Neural crest cell (in vitro differentiated cells): ENCODE results near the gene CELSR3. TPM values are rescaled to one million over a fixed set of nuclear protein-coding genes. Genes with fewer than 3 reads are reported as not detected.
A peak's percentile ranks its signal among the peaks of the same experiment; 100 is the strongest.

Experiments
- DNase-seq: peaks from one replicate; pipeline ENCODE4 v3.0.0; 2021; ENCODE audit warnings: low read depth, mixed read lengths, low spot score
- H3K27ac Mint-ChIP-seq: one replicate; pipeline ENCODE4 v1.8.0; 2021; ENCODE audit warnings: mild to moderate bottlenecking, mixed read lengths; ENCODE audit not compliant: unreplicated experiment
- H3K27me3 Mint-ChIP-seq: 2 replicates; pipeline ENCODE4 v1.8.0; 2021; ENCODE audit warnings: low read depth, mild to moderate bottlenecking, mixed read lengths
- H3K36me3 Mint-ChIP-seq: 2 replicates; pipeline ENCODE4 v1.8.0; 2021; ENCODE audit warnings: low read depth, mild to moderate bottlenecking, mixed read lengths
- H3K4me1 Mint-ChIP-seq: 2 replicates; pipeline ENCODE4 v1.8.0; 2021; ENCODE audit warnings: mixed read lengths
- H3K4me3 Mint-ChIP-seq: one replicate; pipeline ENCODE4 v1.8.0; 2021; ENCODE audit warnings: mild to moderate bottlenecking, mixed read lengths
- H3K9me3 Mint-ChIP-seq: 2 replicates; pipeline ENCODE4 v1.8.0; 2021; ENCODE audit warnings: mixed read lengths
- CTCF ChIP-seq: fragments of 200-600 bp; sonication (generic); conservative IDR thresholded peaks from 2 replicates; pipeline ENCODE4 v1.5.0; 2021; ENCODE audit warnings: antibody characterized with exemption, mild to moderate bottlenecking
- total RNA-seq: library from RNA; stranded (reverse); gene quantifications from 2 replicates; pipeline ENCODE4 v1.2.1, GENCODE V29; 2021

The CELSR3 gene
- total RNA-seq, 1 donor from 2014 or later = 27.2 TPM

GRCh38 chr3:48617559-48617958 lies 45.1 kb downstream of the CELSR3 start:
- Mint-ChIP-seq H3K27ac (no peak overlapping the region), H3K4me1 (peaks cover 3% of the 10 kb centered on the region), H3K4me3 (no peak overlapping the region), H3K9me3 (peaks cover 2% of the 10 kb centered on the region), H3K36me3 (peaks cover 13% of the 10 kb centered on the region), H3K27me3 (no peaks in the 10 kb centered on the region)
- DNase-seq = no peak
- no peak for TF ChIP-seq CTCF

GRCh38 chr3:48614044-48614443 lies 48.6 kb downstream of the CELSR3 start:
- peaks cover 6% of the 10 kb centered on the region for H3K27me3 Mint-ChIP-seq
- H3K36me3 Mint-ChIP-seq = peaks cover 13% of the 10 kb centered on the region
- H3K9me3 Mint-ChIP-seq = peaks cover 2% of the 10 kb centered on the region
- no peak for TF ChIP-seq CTCF
- H3K4me3 Mint-ChIP-seq = peak overlapping the region; percentile 50
- H3K4me1 Mint-ChIP-seq = peaks cover 9% of the 10 kb centered on the region
- no peak overlapping the region for H3K27ac Mint-ChIP-seq
- no peak for DNase-seq

- Mint-ChIP-seq H3K27ac (no peak overlapping the region), H3K36me3 (peaks cover 9% of the 10 kb centered on the region), H3K4me3 (peak overlapping the region; percentile 68), H3K4me1 (peaks cover 20% of the 10 kb centered on the region), H3K9me3 (no peaks in the 10 kb centered on the region), H3K27me3 (peaks cover 6% of the 10 kb centered on the region)
- TF ChIP-seq CTCF = no peak
- DNase-seq = no peak
Observed at GRCh38 chr3:48612309-48612708, 50.4 kb downstream of the CELSR3 start.

GRCh38 chr3:48609088-48610005 lies 53.3 kb downstream of the CELSR3 start, which contains the start of gene UQCRC1:
Gene UQCRC1, minus strand, starts transcription at chr3:48609646. Its CDS starts 26 bp downstream, at chr3:48609620.
- Mint-ChIP-seq H3K4me1 (peaks cover 20% of the 10 kb centered on the region), H3K9me3 (no peaks in the 10 kb centered on the region), H3K36me3 (peaks cover 4% of the 10 kb centered on the region), H3K27ac (peak within 1 kb of the TSS; percentile 98), H3K4me3 (peak within 1 kb of the TSS; percentile 99), H3K27me3 (peaks cover 6% of the 10 kb centered on the region)
- DNase-seq = peak; percentile 89
- TF ChIP-seq CTCF = peak; percentile 72

GRCh38 chr3:48607519-48607918 lies 55.2 kb downstream of the CELSR3 start:
- Mint-ChIP-seq H3K27ac (no peak overlapping the region), H3K4me3 (no peak overlapping the region), H3K4me1 (peaks cover 20% of the 10 kb centered on the region), H3K27me3 (peaks cover 6% of the 10 kb centered on the region), H3K36me3 (peaks cover 9% of the 10 kb centered on the region), H3K9me3 (no peaks in the 10 kb centered on the region)
- TF ChIP-seq CTCF = no peak
- no peak for DNase-seq
